Measurements from ENCODE around the gene SLC9A8. TPM values are rescaled to one million over a fixed set of nuclear protein-coding genes. Genes with fewer than 3 reads are reported as not detected.

SLC9A8 gene
- total RNA-seq, 6 experiments from 2014 or later: 7.1 to 8.0 (median 7.4) TPM

DNA sequence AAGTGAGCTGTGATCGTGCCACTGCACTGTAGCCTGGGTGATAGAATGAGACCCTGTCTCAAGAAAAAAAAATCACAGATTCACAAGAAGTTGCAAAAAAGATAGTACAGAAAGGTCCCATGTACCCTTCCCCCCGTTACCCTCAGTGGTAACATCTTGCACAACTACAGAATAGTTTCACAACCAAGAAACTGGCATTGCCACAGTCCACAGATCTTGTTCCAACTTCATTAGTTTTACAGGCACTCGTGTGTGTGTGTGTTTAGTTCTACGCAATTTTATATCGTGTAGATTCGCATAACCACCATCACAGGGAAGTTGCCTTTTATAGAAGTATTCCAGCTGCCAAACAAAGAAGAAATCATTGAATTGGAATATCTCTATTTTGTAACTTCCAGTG lies 83.6 kb downstream of the SLC9A8 start:
- Mint-ChIP-seq H3K27me3 (ENCODE audit: insufficient read depth) (no peaks in the 10 kb centered on the region; the same call in 1 of the 2 replicates), H3K27ac (no peak overlapping the region), H3K36me3 (ENCODE audit: low read depth) (no peaks in the 10 kb centered on the region), H3K4me3 (no peak overlapping the region), H3K9me3 (no peaks in the 10 kb centered on the region), H3K4me1 (ENCODE audit: low read depth) (0 out of 2 replicates have a peak, but pooled peaks cover 17% of the 10 kb centered on the region)
- TF ChIP-seq, protein P1, sequence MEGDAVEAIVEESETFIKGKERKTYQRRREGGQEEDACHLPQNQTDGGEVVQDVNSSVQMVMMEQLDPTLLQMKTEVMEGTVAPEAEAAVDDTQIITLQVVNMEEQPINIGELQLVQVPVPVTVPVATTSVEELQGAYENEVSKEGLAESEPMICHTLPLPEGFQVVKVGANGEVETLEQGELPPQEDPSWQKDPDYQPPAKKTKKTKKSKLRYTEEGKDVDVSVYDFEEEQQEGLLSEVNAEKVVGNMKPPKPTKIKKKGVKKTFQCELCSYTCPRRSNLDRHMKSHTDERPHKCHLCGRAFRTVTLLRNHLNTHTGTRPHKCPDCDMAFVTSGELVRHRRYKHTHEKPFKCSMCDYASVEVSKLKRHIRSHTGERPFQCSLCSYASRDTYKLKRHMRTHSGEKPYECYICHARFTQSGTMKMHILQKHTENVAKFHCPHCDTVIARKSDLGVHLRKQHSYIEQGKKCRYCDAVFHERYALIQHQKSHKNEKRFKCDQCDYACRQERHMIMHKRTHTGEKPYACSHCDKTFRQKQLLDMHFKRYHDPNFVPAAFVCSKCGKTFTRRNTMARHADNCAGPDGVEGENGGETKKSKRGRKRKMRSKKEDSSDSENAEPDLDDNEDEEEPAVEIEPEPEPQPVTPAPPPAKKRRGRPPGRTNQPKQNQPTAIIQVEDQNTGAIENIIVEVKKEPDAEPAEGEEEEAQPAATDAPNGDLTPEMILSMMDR (IDR thresholded peaks at IDR 0.05): no peak
- no peak for DNase-seq

DNA sequence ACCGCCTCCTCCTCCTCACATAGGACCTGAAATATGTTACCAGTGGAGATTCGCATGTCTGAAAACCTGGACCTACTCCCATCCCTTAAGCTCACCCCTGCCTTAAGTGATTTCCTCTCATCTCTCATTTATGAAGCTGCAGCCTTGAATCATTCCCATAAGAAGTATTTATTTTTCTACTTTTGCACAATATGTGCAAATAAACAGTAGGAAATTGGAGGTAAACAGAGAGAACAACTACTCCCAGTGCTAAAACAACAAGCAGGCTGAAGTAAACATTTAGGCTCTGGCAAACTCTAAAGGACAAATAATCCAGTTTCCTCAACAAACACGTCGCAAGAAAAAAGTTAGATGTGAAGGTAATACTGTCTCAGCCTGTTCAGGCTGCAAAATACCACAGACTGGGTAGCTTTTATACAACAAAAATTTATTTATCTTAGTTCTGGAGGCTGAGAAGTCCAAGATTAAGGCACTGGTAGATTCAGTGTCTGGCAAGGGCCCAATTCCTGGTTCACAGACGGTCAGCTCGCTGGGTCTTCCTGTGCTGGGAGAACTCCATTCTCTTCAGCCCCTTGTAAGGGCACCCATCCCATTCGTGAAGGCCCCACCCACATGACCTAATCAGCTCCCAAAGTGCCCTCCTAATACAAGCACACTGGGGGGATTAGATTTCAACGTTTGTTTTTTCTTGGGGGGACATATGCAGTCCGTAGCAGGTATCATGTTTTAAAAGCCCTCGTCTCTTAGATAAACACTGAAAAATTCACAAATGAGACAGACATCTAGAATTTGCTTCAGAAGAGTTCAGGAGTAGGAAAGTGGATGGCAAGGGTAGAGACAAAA lies 87.1 kb downstream of the SLC9A8 start:
- DNase-seq: no peak
- no peak overlapping the region for H3K27ac Mint-ChIP-seq
- TF ChIP-seq, protein P1 (IDR thresholded peaks at IDR 0.05): no peak
- H3K9me3 Mint-ChIP-seq: no peaks in the 10 kb centered on the region
- H3K36me3 Mint-ChIP-seq (ENCODE audit: low read depth): peaks cover 3% of the 10 kb centered on the region
- H3K4me3 Mint-ChIP-seq: no peak overlapping the region
- H3K4me1 Mint-ChIP-seq (ENCODE audit: low read depth): 0 out of 2 replicates have a peak, but pooled peaks cover 4% of the 10 kb centered on the region
- H3K27me3 Mint-ChIP-seq (ENCODE audit: insufficient read depth): no peaks in the 10 kb centered on the region

DNA sequence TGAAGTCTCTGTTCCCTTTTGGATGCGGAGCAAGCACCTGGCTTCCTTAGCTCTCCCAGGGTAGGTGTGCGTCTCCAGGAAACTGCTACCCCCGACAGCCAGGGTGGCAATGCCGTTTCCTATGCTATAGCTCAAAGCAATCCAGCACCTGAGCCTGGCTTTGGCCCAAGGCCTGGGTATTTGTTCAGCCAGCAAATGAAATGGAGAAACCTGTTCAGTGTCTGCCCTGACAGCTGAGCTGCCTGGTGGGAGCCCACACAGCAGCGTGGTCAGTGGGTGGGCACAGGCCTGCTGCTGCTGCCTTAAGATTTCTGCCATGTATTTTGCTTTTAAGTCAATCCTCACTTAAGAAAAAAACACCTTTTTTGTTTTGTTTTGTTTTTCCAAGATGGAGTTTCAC lies 89.0 kb downstream of the SLC9A8 start:
- no peak for DNase-seq
- no peaks in the 10 kb centered on the region for H3K9me3 Mint-ChIP-seq
- peaks cover 17% of the 10 kb centered on the region for H3K36me3 Mint-ChIP-seq (ENCODE audit: low read depth)
- H3K4me1 Mint-ChIP-seq (ENCODE audit: low read depth): 0 out of 2 replicates have a peak, but pooled peaks cover 4% of the 10 kb centered on the region
- no peak overlapping the region for H3K27ac Mint-ChIP-seq
- H3K27me3 Mint-ChIP-seq (ENCODE audit: insufficient read depth): no peaks in the 10 kb centered on the region
- TF ChIP-seq, protein P1 (IDR thresholded peaks at IDR 0.05): no peak
- H3K4me3 Mint-ChIP-seq: no peak overlapping the region

DNA sequence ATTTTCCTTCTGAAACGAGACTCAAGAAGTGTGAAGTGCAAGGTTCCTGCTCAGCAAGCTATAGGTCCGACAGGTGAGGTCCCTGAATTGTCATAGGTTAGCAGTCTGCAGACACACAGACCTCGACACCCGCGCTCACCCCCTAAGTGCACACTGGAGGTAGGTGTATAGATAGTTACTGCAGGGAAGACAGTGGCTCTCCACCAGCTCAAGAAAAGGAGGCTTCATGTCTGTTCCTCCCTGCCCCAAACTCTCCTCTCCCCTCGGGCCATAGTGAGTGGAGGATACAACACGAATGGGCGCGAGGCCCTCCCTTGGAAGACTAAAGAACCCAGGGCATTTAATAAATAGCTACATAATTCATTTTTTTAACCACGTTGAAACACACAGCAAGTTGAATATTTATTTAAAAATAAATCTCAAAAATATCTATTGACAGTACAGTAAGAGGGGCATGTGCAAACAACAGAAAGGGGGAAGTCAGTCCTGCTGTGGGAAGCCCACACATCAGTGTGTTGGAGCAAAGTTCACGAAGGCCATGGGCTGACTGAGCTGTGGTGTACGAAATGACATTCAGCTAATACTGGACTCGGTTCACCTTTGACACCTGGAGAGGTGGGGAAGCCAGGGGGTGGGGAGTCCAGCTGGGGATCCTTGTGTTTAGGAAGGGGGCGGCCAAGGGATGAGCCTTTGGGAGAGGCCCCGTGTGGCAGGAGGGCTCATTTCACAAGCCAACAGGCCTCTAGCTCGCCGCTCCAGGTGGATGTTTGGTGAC lies 92.0 kb downstream of the SLC9A8 start:
- H3K9me3 Mint-ChIP-seq: no peaks in the 10 kb centered on the region
- no peak overlapping the region for H3K4me3 Mint-ChIP-seq
- TF ChIP-seq, protein P1 (IDR thresholded peaks at IDR 0.05): no peak
- peaks cover 18% of the 10 kb centered on the region for H3K36me3 Mint-ChIP-seq (ENCODE audit: low read depth)
- H3K27ac Mint-ChIP-seq: no peak overlapping the region
- DNase-seq: no peak
- 0 out of 2 replicates have a peak, but pooled peaks cover 4% of the 10 kb centered on the region for H3K4me1 Mint-ChIP-seq (ENCODE audit: low read depth)
- no peaks in the 10 kb centered on the region for H3K27me3 Mint-ChIP-seq (ENCODE audit: insufficient read depth)

DNA sequence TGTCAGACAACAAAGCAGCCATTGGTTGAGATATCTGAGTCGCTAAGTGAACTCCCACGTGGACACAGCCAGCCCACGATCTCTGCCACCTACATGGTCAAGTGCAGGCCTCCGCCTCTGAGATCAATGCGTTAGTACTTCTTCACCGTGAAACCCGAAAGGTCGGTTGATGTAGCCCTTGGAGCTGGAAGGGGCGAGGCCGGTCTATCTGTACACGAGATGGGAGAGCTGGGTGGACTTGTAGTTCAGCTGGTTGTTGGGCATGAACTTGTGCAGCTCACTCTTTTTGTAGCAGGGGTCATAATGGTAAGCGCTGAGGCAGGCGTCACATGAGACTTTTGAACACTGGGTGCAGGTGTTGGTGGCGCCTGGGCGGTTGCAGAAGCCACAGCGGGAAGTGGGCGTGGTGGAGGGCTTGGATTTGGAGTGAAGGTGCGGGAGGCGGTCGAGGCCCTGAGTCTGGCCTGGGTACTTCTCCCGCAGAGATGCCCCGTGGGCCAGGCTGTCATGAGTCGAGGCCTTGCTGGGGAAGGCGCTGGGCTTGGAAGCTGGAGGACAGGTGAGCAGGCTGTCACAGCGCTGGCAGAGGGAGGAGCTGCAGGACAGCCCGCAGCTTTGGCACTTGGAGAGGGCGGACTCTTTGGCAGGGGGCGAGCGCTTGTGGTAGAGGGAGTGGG lies 92.9 kb downstream of the SLC9A8 start:
- Mint-ChIP-seq H3K27me3 (ENCODE audit: insufficient read depth) (no peaks in the 10 kb centered on the region), H3K27ac (no peak overlapping the region), H3K4me1 (ENCODE audit: low read depth) (0 out of 2 replicates have a peak, but pooled peaks cover 4% of the 10 kb centered on the region), H3K36me3 (ENCODE audit: low read depth) (peaks cover 18% of the 10 kb centered on the region), H3K4me3 (no peak overlapping the region), H3K9me3 (no peaks in the 10 kb centered on the region)
- TF ChIP-seq, protein P1 (IDR thresholded peaks at IDR 0.05): no peak
- DNase-seq: no peak

Data from HFFc6 (cell line).